Parathyroid adenoma (tissue), 2 donors: ENCODE results near the gene NUSAP1.

ENCODE experiments used
- H2AFZ ChIP-seq: fragments of 300-600 bp; sonication (generic); one replicate; pipeline ENCODE4 v1.7.0; 2017; ENCODE audit warnings: antibody characterized with exemption, mild to moderate bottlenecking
- H3K27ac ChIP-seq: fragments of 300-600 bp; sonication (generic); one replicate; pipeline ENCODE4 v1.7.0; 2017
- H3K27me3 ChIP-seq: fragments of 300-600 bp; sonication (generic); one replicate; pipeline ENCODE4 v1.7.0; 2017; ENCODE audit warnings: low read length; ENCODE audit not compliant: control insufficient read depth, insufficient read depth
- H3K36me3 ChIP-seq: fragments of 300-600 bp; sonication (generic); one replicate; pipeline ENCODE4 v1.7.0; 2017; ENCODE audit warnings: low read length; ENCODE audit not compliant: control insufficient read depth, insufficient read depth
- H3K4me1 ChIP-seq: fragments of 300-600 bp; sonication (generic); one replicate; pipeline ENCODE4 v1.7.0; 2017; ENCODE audit warnings: control low read depth
- H3K4me2 ChIP-seq: fragments of 300-600 bp; sonication (generic); one replicate; pipeline ENCODE4 v1.7.0; 2017; ENCODE audit warnings: low read length
- H3K4me3 ChIP-seq: fragments of 300-600 bp; sonication (generic); one replicate; pipeline ENCODE4 v1.7.0; 2017; ENCODE audit warnings: low read depth, low read length
- H3K79me2 ChIP-seq: fragments of 300-600 bp; sonication (generic); one replicate; pipeline ENCODE4 v1.7.0; 2017; ENCODE audit warnings: control low read depth
- H3K9ac ChIP-seq: fragments of 300-600 bp; sonication (generic); one replicate; pipeline ENCODE4 v1.7.0; 2017; ENCODE audit warnings: mild to moderate bottlenecking
- H3K9me3 ChIP-seq: fragments of 300-600 bp; sonication (generic); one replicate; pipeline ENCODE4 v1.7.0; 2017; ENCODE audit warnings: low read length; ENCODE audit not compliant: control insufficient read depth
- TF ChIP-seq, protein P1 (sequence below): fragments of 300-600 bp; sonication (generic); IDR thresholded peaks from one replicate; pipeline ENCODE4 v1.7.0; 2017; ENCODE audit warnings: antibody characterized with exemption, mild to moderate bottlenecking
- donor health status: primary hyperparathyroidism.

Gene NUSAP1

DNA sequence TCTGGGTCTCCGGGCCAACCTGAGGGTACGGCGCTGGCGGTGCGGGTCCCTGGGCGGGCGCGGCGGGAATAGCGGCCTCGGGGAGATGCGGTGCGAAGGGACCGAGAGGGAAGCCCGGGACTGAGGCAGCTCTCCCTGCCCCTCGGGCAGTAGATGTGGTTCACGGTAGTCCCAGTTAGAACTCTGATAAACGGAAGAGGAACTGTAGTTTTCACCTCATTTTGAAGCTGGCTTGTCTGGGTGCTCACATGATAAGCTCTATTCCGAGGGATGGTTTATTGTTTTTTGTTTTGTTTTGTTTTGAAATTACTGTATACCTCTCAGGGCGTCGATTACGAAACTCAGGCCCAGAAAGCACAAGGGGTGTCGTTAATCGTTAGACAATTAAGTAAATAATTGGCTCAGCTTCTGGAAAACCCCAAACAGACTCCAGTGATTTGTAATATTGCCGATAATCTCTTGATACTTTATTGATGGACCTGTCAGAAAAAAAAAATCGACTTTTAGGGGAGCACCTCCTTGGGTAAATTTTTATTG is 413 bp downstream of the NUSAP1 start:
- TF ChIP-seq, protein P1, sequence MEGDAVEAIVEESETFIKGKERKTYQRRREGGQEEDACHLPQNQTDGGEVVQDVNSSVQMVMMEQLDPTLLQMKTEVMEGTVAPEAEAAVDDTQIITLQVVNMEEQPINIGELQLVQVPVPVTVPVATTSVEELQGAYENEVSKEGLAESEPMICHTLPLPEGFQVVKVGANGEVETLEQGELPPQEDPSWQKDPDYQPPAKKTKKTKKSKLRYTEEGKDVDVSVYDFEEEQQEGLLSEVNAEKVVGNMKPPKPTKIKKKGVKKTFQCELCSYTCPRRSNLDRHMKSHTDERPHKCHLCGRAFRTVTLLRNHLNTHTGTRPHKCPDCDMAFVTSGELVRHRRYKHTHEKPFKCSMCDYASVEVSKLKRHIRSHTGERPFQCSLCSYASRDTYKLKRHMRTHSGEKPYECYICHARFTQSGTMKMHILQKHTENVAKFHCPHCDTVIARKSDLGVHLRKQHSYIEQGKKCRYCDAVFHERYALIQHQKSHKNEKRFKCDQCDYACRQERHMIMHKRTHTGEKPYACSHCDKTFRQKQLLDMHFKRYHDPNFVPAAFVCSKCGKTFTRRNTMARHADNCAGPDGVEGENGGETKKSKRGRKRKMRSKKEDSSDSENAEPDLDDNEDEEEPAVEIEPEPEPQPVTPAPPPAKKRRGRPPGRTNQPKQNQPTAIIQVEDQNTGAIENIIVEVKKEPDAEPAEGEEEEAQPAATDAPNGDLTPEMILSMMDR, result no peak
- no peaks in the 10 kb centered on the region for H3K27me3 ChIP-seq
- H3K4me1 ChIP-seq, result no peaks in the 10 kb centered on the region
- no peak overlapping the region for H3K9ac ChIP-seq
- H3K9me3 ChIP-seq, result no peaks in the 10 kb centered on the region
- H3K36me3 ChIP-seq, result no peaks in the 10 kb centered on the region
- no peak overlapping the region for H3K27ac ChIP-seq
- H3K79me2 ChIP-seq, result no peaks in the 10 kb centered on the region
- H2AFZ ChIP-seq, result peak overlapping the region; percentile 91
- peak overlapping the region; percentile 92 for H3K4me3 ChIP-seq
- H3K4me2 ChIP-seq, result peak overlapping the region; percentile 98

DNA sequence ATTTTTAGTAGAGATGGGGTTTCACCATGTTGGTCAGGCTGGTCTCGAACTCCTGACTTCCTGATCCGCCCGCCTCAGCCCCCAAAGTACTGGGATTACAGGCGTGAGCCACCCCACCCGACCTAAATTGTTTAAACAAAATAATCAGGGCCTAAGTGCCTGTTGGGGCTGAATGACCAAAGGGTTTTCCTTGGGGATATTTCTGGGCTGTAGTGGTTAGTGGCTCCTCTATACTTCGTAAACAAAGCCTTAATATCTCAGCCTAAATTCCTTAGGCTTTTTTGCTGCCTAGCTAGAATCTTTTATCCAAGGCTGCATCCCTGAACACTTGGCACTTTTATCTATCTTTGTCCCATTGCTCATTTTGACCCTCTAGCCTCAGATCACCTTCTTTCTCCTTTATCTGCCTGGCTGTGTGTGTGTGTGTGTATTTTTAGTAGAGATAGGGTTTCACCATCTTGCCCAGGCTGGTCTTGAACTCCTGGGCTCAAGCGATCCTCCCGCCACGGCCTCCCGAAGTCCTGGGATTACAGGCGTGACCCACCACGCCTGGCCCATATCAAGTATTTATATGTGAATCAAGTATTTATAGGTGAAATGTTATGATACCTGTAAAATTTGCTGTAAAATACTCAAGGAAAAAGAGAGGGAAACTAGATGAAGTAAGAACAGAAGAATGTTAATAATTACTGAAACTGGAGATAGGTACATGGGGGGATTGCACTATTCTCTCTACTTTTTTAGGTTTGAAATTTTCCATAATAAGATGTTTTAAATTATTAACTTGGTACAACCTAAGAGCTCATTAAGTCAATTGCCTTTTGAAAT is 1.8 kb downstream of the NUSAP1 start:
- no peak overlapping the region for H3K9ac ChIP-seq
- no peaks in the 10 kb centered on the region for H3K79me2 ChIP-seq
- no peak overlapping the region for H3K27ac ChIP-seq
- TF ChIP-seq, protein P1, result no peak
- no peaks in the 10 kb centered on the region for H3K27me3 ChIP-seq
- H2AFZ ChIP-seq, result no peak overlapping the region
- H3K4me1 ChIP-seq, result no peaks in the 10 kb centered on the region
- H3K4me3 ChIP-seq, result no peak overlapping the region
- no peak overlapping the region for H3K4me2 ChIP-seq
- no peaks in the 10 kb centered on the region for H3K9me3 ChIP-seq
- no peaks in the 10 kb centered on the region for H3K36me3 ChIP-seq

DNA sequence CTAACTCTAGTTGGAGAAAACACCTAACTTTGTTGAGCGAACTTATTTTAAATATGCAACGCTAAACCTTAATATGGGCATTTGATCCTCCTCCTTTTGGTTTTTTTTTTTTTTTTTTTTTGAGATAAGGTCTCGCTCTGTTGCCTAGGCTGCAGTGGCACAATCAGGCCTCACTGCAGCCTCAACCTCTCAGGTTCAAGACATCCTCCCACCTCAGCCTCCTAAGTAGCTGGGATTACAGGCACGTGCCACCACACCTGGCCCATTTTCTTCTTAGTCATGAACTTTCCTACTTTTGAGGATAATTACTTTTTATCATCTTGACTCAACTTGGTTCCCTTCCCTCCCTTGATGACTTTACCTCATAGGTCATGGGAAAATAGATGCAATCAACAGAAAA is 3.9 kb downstream of the NUSAP1 start:
- H3K36me3 ChIP-seq, result no peaks in the 10 kb centered on the region
- no peaks in the 10 kb centered on the region for H3K4me1 ChIP-seq
- H2AFZ ChIP-seq, result no peak overlapping the region
- H3K4me3 ChIP-seq, result no peak overlapping the region
- TF ChIP-seq, protein P1, result no peak
- H3K27ac ChIP-seq, result no peak overlapping the region
- H3K79me2 ChIP-seq, result no peaks in the 10 kb centered on the region
- H3K9me3 ChIP-seq, result no peaks in the 10 kb centered on the region
- no peaks in the 10 kb centered on the region for H3K27me3 ChIP-seq
- no peak overlapping the region for H3K4me2 ChIP-seq
- no peak overlapping the region for H3K9ac ChIP-seq

DNA sequence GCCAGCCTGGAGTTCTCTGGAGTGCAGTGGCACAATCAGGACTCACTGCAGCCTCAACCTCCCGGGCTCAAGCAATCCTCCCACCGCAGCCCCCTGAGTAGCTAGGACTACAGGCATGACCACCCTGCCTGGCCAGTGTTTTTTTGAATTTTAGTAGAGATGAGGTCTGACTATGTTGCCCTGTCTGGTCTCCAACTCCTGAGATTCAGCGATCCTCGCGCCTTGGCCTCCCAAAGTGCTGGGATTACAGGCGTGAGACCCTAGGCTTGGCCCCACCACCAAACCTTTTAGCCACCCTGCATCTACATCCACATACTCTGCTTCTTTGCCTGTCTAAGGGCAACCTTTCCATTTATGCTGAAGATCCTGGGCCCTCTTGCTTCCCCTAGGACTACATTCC is 4.4 kb downstream of the NUSAP1 start:
- Histone ChIP-seq H3K4me3 (no peak overlapping the region), H3K4me2 (no peak overlapping the region), H2AFZ (no peak overlapping the region), H3K79me2 (no peaks in the 10 kb centered on the region), H3K36me3 (no peaks in the 10 kb centered on the region), H3K9ac (no peak overlapping the region), H3K27me3 (no peaks in the 10 kb centered on the region), H3K27ac (no peak overlapping the region), H3K4me1 (no peaks in the 10 kb centered on the region), H3K9me3 (no peaks in the 10 kb centered on the region)
- TF ChIP-seq, protein P1, result no peak
